Skeletal muscle satellite cell (primary cell): ENCODE results near the gene SLC6A11.

ENCODE experiments used
- H3K27me3 ChIP-seq: 2 replicates; pipeline ENCODE4 v1.7.0; 2013; ENCODE audit warnings: low read length; ENCODE audit not compliant: control insufficient read depth, insufficient read depth
- H3K36me3 ChIP-seq: 2 replicates; pipeline ENCODE4 v1.7.0; 2013; ENCODE audit warnings: mild to moderate bottlenecking, control low read depth, low read length; ENCODE audit not compliant: insufficient read depth
- H3K4me1 ChIP-seq: 2 replicates; pipeline ENCODE4 v1.7.0; 2013; ENCODE audit warnings: low read length; ENCODE audit not compliant: control insufficient read depth, insufficient read depth
- H3K4me2 ChIP-seq: 2 replicates; pipeline ENCODE4 v1.7.0; 2013; ENCODE audit warnings: mild to moderate bottlenecking, low read length
- H3K4me3 ChIP-seq: 2 replicates; pipeline ENCODE4 v1.7.0; 2013; ENCODE audit warnings: low read length
- H3K9ac ChIP-seq: 2 replicates; pipeline ENCODE4 v1.7.0; 2013; ENCODE audit warnings: mild to moderate bottlenecking, low read depth, low read length, moderate library complexity
- H3K9me3 ChIP-seq: replicated peaks from 2 replicates; pipeline ENCODE4 v1.7.0; 2013; ENCODE audit warnings: mild to moderate bottlenecking, control low read depth, low read length

Gene SLC6A11

DNA sequence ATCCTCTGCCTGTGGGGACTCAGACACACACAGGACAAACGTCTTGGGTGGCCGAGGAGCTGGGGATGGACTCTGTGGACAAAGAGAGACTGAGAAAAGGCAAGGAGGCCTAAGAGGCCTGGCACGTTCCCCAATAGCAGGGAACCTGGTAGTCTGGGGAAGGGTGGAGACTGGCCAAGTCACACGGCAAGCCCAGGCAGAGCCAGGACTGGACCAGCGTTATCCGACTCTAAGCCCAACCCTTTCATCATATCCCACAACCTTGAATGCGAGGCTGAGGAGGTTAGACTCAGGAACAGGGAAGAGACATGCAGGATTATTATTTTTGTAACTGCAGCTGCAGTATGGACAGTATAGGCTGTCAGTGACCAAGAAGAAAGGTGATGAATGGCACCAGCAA, 53.4 kb downstream of the SLC6A11 start:
- Histone ChIP-seq H3K4me2 (no peak overlapping the region), H3K4me1 (no peaks in the 10 kb centered on the region), H3K36me3 (no peaks in the 10 kb centered on the region), H3K9ac (no peak overlapping the region), H3K27me3 (no peaks in the 10 kb centered on the region), H3K9me3 (no peaks in the 10 kb centered on the region), H3K4me3 (no peak overlapping the region)

- H3K4me1 ChIP-seq, result no peaks in the 10 kb centered on the region
- H3K9me3 ChIP-seq, result no peaks in the 10 kb centered on the region
- no peak overlapping the region for H3K4me2 ChIP-seq
These were observed 54.3 kb downstream of the SLC6A11 start for GRCh38 chr3:10870296-10870695.

DNA sequence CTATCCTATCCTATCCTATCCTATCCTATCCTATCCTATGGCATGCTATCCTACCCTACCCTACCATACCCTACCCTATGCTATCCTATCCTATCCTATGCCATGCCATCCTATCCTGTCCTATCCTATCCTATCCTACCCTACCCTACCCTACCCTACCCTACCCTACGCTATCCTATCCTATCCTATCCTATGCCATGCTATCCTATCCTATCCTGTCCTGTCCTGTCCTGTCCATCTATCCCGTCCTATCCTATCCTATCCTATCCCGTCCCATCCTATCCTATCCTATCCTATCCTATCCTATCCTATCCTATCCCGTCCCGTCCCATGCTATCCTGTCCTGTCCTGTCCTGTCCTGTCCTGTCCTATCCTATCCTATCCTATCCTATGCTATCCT, 57.4 kb downstream of the SLC6A11 start:
- Histone ChIP-seq H3K27me3 (peaks cover 3% of the 10 kb centered on the region), H3K4me1 (no peaks in the 10 kb centered on the region), H3K4me3 (no peak overlapping the region), H3K9ac (no peak overlapping the region), H3K4me2 (no peak overlapping the region), H3K9me3 (no peaks in the 10 kb centered on the region), H3K36me3 (no peaks in the 10 kb centered on the region)

More at GRCh38 chr3:10870296-10870695, 54.3 kb downstream of the SLC6A11 start:
- Histone ChIP-seq H3K36me3 (no peaks in the 10 kb centered on the region), H3K27me3 (no peaks in the 10 kb centered on the region), H3K4me3 (no peak overlapping the region), H3K9ac (no peak overlapping the region)

GRCh38 chr3:10875914-10876313, 59.9 kb downstream of the SLC6A11 start:
- no peaks in the 10 kb centered on the region for H3K4me1 ChIP-seq
- H3K4me3 ChIP-seq, result no peak overlapping the region

GRCh38 chr3:10876661-10877060, 60.6 kb downstream of the SLC6A11 start:
- H3K36me3 ChIP-seq, result no peaks in the 10 kb centered on the region
- H3K4me2 ChIP-seq, result no peak overlapping the region
- H3K9ac ChIP-seq, result no peak overlapping the region
- no peaks in the 10 kb centered on the region for H3K9me3 ChIP-seq
- H3K4me3 ChIP-seq, result no peak overlapping the region
- H3K27me3 ChIP-seq, result peaks cover 3% of the 10 kb centered on the region
- no peaks in the 10 kb centered on the region for H3K4me1 ChIP-seq

More at GRCh38 chr3:10875914-10876313, 59.9 kb downstream of the SLC6A11 start:
- H3K27me3 ChIP-seq, result peaks cover 3% of the 10 kb centered on the region
- H3K9ac ChIP-seq, result no peak overlapping the region
- H3K4me2 ChIP-seq, result no peak overlapping the region
- no peaks in the 10 kb centered on the region for H3K36me3 ChIP-seq
- no peaks in the 10 kb centered on the region for H3K9me3 ChIP-seq

GRCh38 chr3:10882851-10883250, 66.8 kb downstream of the SLC6A11 start:
- no peaks in the 10 kb centered on the region for H3K36me3 ChIP-seq
- no peak overlapping the region for H3K9ac ChIP-seq

DNA sequence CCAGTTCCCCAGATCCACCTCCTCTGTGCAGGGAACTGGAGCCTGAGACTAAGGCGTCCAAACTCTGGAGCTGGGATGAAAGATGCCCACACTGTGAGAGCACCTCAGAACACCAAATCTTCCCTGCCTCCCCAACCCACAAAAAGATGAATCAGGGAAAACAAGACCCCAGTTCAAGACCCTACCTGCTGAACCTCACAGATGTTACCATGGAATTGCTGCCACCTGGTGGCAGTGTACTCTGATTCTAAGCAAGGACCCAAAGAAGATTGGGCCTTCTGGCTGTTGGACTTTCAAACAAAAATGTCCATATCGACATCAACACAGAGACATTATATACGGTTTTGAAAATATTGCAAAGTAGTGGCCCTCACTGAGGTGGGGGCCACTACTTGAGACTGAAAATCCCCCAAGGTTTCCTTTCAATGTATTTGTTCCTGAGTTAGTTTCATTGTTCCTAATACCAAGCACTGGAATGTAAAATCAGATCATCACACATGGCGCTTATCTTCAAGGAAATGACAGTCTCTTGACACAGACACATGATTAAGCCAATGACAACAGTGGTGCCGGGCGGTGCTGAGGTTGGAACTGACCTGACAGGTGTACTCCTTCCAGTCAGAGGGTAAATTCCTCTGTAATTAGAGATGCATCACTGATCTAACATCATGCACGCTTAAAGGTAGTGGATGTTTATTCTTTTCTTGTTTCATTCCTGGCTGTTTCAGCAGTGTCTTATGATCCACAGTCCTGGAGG, 67.6 kb downstream of the SLC6A11 start:
- Histone ChIP-seq H3K4me1 (no peaks in the 10 kb centered on the region), H3K36me3 (no peaks in the 10 kb centered on the region), H3K4me2 (no peak overlapping the region), H3K27me3 (no peaks in the 10 kb centered on the region), H3K9ac (no peak overlapping the region), H3K9me3 (no peaks in the 10 kb centered on the region), H3K4me3 (no peak overlapping the region)

More at GRCh38 chr3:10882851-10883250, 66.8 kb downstream of the SLC6A11 start:
- Histone ChIP-seq H3K4me1 (no peaks in the 10 kb centered on the region), H3K4me2 (no peak overlapping the region), H3K27me3 (peaks cover 3% of the 10 kb centered on the region), H3K9me3 (no peaks in the 10 kb centered on the region), H3K4me3 (no peak overlapping the region)

- H3K4me3 ChIP-seq, result no peak overlapping the region
- H3K27me3 ChIP-seq, result no peaks in the 10 kb centered on the region
- H3K4me1 ChIP-seq, result no peaks in the 10 kb centered on the region
- no peak overlapping the region for H3K9ac ChIP-seq
- no peaks in the 10 kb centered on the region for H3K36me3 ChIP-seq
- no peaks in the 10 kb centered on the region for H3K9me3 ChIP-seq
- H3K4me2 ChIP-seq, result no peak overlapping the region
These were observed 71.0 kb downstream of the SLC6A11 start for GRCh38 chr3:10887015-10887414.

DNA sequence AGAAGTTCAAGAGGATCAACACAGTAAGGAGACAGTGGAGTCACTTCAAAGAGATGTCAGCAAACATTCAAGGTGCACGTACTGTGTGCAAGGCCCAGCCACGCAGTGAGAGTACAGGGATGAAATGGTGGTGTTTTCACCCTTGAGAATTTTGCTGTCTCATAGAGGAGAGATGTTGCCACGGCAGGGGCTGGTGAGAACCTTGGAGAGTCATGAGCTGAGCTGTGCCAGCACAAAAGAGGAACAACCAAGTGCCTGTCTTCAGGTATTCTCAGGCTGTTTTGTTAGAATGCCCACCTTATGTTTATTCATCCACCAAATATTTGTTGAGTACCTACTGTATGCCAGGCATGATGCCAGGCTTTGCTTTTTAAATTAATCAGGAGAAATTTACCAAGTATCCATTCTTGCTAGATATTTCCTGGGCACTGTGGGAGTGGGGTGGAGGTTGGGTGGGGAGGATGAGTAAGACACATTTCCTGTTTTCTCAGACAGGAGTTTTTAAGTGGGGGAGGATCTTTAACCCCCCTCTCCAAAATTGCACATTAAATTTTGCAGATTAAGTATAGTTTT, 72.6 kb downstream of the SLC6A11 start:
- Histone ChIP-seq H3K4me3 (no peak overlapping the region), H3K9ac (no peak overlapping the region), H3K9me3 (no peaks in the 10 kb centered on the region), H3K36me3 (no peaks in the 10 kb centered on the region), H3K4me2 (no peak overlapping the region), H3K27me3 (no peaks in the 10 kb centered on the region), H3K4me1 (no peaks in the 10 kb centered on the region)

DNA sequence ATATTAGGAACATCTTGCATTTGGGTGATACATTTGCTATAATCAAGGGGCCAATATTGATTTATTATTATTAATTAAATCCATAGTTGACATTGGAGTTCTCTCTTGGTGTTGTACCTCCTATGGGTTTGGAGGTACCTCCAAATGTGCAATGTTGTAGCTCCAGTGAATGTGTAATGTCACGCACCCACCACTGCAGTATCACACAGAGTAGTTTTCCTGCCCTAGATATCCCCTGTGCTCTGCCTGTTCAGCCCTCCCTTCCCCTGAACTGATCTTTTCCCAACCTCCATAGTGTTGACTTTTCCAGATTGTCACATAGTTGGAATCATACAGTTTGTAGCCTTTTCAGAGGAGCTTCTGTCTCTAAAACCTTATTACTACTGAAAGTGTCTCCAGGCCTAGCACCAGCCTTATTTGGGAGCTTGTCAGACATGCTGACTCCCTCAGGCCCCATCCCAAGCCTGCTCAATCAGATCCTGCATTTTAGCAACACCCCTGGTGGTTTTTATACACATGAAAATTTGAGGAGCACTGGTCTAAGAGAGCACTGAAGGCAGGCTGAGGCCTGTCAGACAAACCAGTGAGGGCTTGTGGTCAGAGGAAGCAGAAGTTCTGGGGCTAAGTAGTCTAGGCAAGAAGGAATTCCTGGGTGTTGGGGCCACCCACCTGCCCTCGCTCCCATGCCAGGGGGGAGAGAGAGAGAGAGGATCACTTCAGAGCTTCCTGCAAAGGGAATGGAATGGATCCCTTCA, 73.4 kb downstream of the SLC6A11 start:
- Histone ChIP-seq H3K4me2 (no peak overlapping the region), H3K4me3 (no peak overlapping the region), H3K27me3 (no peaks in the 10 kb centered on the region), H3K36me3 (no peaks in the 10 kb centered on the region), H3K4me1 (no peaks in the 10 kb centered on the region), H3K9ac (no peak overlapping the region), H3K9me3 (no peaks in the 10 kb centered on the region)

GRCh38 chr3:10890665-10891064, 74.6 kb downstream of the SLC6A11 start:
- Histone ChIP-seq H3K36me3 (no peaks in the 10 kb centered on the region), H3K4me1 (no peaks in the 10 kb centered on the region), H3K4me2 (no peak overlapping the region), H3K4me3 (no peak overlapping the region), H3K9me3 (no peaks in the 10 kb centered on the region), H3K9ac (no peak overlapping the region), H3K27me3 (no peaks in the 10 kb centered on the region)
